Body of pancreas (tissue), 4 donors: ENCODE measurements around the gene NQO2. TPM values are rescaled to one million over a fixed set of nuclear protein-coding genes. Genes with fewer than 3 reads are reported as not detected.
"Not testable (repeated sequence)": the region's sequence is repeated elsewhere in the genome, so short reads cannot be mapped to it uniquely, and the experiment has no call there.

ENCODE experiments used
- ATAC-seq: fragments of 150-250 bp; one replicate; pipeline ENCODE4 v1.9.1; 2016
- DNase-seq, 4 donors: peaks; one replicate each; pipeline ENCODE4 v3.0.0-alpha.2; 2019
- H3K27ac ChIP-seq, 4 donors: fragments of 200-600 bp; sonication (generic); 1 replicate in 3 of 4; 2 replicates in 1 of 4; pipeline versions ENCODE4 v1.5.1 to v1.6.1; 2016 to 2019; ENCODE audit warnings: mild to moderate bottlenecking in 1 of 4, mixed read lengths in 1 of 4, moderate library complexity in 1 of 4
- H3K27me3 ChIP-seq, 2 donors: fragments of 200-600 bp; sonication (generic); one replicate each; pipeline ENCODE4 v1.6.0; 2016; ENCODE audit warnings: mild to moderate bottlenecking in 1 of 2
- H3K36me3 ChIP-seq, 2 donors: fragments of 200-600 bp; sonication (generic); replicated peaks in 1 of 2; 2 replicates each; pipeline ENCODE4 v1.5.1; 2016; ENCODE audit warnings: low read depth in 2 of 2; ENCODE audit not compliant: insufficient read depth in 1 of 2
- H3K4me1 ChIP-seq: fragments of 200-600 bp; sonication (generic); one replicate; pipeline ENCODE4 v1.6.0; 2016
- H3K4me3 ChIP-seq, 2 donors: fragments of 200-600 bp; sonication (generic); 1 replicate in 1 of 2; 2 replicates in 1 of 2; pipeline ENCODE4 v1.5.1; 2016 to 2019
- H3K9me3 ChIP-seq, 3 donors: fragments of 200-600 bp; sonication (generic); 1 replicate in 2 of 3; 2 replicates in 1 of 3; pipeline ENCODE4 v1.5.1; 2016
- POLR2A ChIP-seq, 3 donors: fragments of 450-650 bp; IDR thresholded peaks; one replicate each; pipeline ENCODE4 v1.6.1; 2016; ENCODE audit warnings: antibody characterized with exemption in 3 of 3, mild to moderate bottlenecking in 2 of 3
- WGBS, 2 donors: methylation state at CpG; one replicate each; pipeline ENCODE4 v1.1.5; 2017; 5-methylcytosine and 5-hydroxymethylcytosine counted together
- intact Hi-C: fragments of 100-400 bp; cut with DNase I; formaldehyde crosslinking; loops from one replicate; pipeline ENCODE4 v1.15.1; 2023
- total RNA-seq, 2 donors: library from RNA; depleted of rRNA; stranded (reverse); fragments of >200 nt; gene quantifications; one replicate each; pipeline ENCODE4 v1.1.0, GENCODE V29; 2016
- TF ChIP-seq, protein P1 (sequence below), 7 experiments: fragments of 450-650 bp in 4 of 7; fragments of 200-600 bp in 3 of 7; sonication (generic) in 3 of 7; IDR thresholded peaks; one replicate each; pipeline ENCODE4 v1.5.1; 2016 to 2019; ENCODE audit warnings: antibody characterized with exemption in 7 of 7

Gene NQO2
- total RNA-seq, 2 donors from 2014 or later = 7.3 to 17.1 TPM

- DNase-seq = no peak
- H3K4me1 ChIP-seq = peaks cover 20% of the 10 kb centered on the region
- no peak overlapping the region for H3K27ac ChIP-seq
- intact Hi-C loops = loop anchor here (5.0 kb wide), 1 partner anchor 47 kb away; no protein-coding TSS in a partner anchor
- H3K36me3 ChIP-seq = peaks cover 0 to 3% of the 10 kb centered on the region in 2 donors
- TF ChIP-seq, protein P1, sequence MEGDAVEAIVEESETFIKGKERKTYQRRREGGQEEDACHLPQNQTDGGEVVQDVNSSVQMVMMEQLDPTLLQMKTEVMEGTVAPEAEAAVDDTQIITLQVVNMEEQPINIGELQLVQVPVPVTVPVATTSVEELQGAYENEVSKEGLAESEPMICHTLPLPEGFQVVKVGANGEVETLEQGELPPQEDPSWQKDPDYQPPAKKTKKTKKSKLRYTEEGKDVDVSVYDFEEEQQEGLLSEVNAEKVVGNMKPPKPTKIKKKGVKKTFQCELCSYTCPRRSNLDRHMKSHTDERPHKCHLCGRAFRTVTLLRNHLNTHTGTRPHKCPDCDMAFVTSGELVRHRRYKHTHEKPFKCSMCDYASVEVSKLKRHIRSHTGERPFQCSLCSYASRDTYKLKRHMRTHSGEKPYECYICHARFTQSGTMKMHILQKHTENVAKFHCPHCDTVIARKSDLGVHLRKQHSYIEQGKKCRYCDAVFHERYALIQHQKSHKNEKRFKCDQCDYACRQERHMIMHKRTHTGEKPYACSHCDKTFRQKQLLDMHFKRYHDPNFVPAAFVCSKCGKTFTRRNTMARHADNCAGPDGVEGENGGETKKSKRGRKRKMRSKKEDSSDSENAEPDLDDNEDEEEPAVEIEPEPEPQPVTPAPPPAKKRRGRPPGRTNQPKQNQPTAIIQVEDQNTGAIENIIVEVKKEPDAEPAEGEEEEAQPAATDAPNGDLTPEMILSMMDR (IDR thresholded peaks at IDR 0.05) = no peak
- TF ChIP-seq POLR2A (IDR thresholded peaks at IDR 0.05) = no peak
- H3K4me3 ChIP-seq = no peak overlapping the region
- no peaks in the 10 kb centered on the region for H3K9me3 ChIP-seq
- ATAC-seq = no peak
- 87 to 97% methylated on average over 9 of the region's 9 CpGs for WGBS, 2 donors
- no peaks in the 10 kb centered on the region for H3K27me3 ChIP-seq
Observed at GRCh38 chr6:3005077-3005476, 5.4 kb downstream of the NQO2 start.

GRCh38 chr6:3005874-3006273 lies 6.2 kb downstream of the NQO2 start:
- Histone ChIP-seq H3K9me3 (no peaks in the 10 kb centered on the region), H3K27ac (no peak overlapping the region), H3K27me3 (no peaks in the 10 kb centered on the region), H3K4me3 (no peak overlapping the region), H3K4me1 (peaks cover 12% of the 10 kb centered on the region), H3K36me3 (peaks cover 5 to 6% of the 10 kb centered on the region in 2 donors)
- 93 to 96% methylated on average over 9 of the region's 9 CpGs for WGBS, 2 donors
- TF ChIP-seq, protein P1 (IDR thresholded peaks at IDR 0.05) = no peak
- TF ChIP-seq POLR2A (IDR thresholded peaks at IDR 0.05) = no peak
- intact Hi-C loops = loop anchor here (5.0 kb wide), 1 partner anchor 46 kb away; no protein-coding TSS in a partner anchor
- DNase-seq = no peak
- no peak for ATAC-seq

- no peak for DNase-seq
- WGBS, 2 donors = 91% methylated on average over 5 of the region's 5 CpGs
- TF ChIP-seq POLR2A (IDR thresholded peaks at IDR 0.05) = no peak
- TF ChIP-seq, protein P1 (IDR thresholded peaks at IDR 0.05) = no peak
- no peaks in the 10 kb centered on the region for H3K9me3 ChIP-seq
- H3K27ac ChIP-seq = no peak overlapping the region
- H3K4me1 ChIP-seq = peaks cover 7% of the 10 kb centered on the region
- ATAC-seq = no peak
- H3K27me3 ChIP-seq = no peaks in the 10 kb centered on the region
- peaks cover 5 to 6% of the 10 kb centered on the region in 2 donors for H3K36me3 ChIP-seq
- H3K4me3 ChIP-seq = no peak overlapping the region
- intact Hi-C loops = loop anchor here (5.0 kb wide), 1 partner anchor 46 kb away; no protein-coding TSS in a partner anchor
Observed at GRCh38 chr6:3006476-3006875, 6.8 kb downstream of the NQO2 start.

DNA sequence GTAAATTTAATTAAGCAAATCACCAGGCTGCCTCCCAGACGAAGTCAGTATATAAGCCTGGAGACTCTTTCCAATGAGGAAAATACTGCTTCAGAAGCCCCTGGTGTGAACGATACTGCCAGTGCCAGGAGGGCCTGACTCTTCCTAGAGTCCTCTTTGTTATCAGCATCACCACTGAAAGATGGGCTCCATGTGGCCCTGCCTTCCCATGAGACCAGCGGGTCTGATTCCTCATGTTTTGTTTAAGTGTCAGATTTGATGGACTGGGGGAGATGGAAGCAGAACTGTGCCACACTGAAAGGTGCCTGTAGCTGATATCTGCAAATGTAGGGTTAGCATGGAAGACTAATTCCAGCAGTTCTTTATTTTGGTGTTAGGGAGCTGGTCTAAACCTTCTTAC lies 7.9 kb downstream of the NQO2 start:
- DNase-seq (no peak), ATAC-seq (no peak)
- Histone ChIP-seq H3K9me3 (no peaks in the 10 kb centered on the region), H3K36me3 (peaks cover 5 to 6% of the 10 kb centered on the region in 2 donors), H3K4me1 (no peaks in the 10 kb centered on the region), H3K27ac (no peak overlapping the region), H3K4me3 (no peak overlapping the region), H3K27me3 (no peaks in the 10 kb centered on the region)
- intact Hi-C loops = loop anchor here (5.0 kb wide), 1 partner anchor 45 kb away; no protein-coding TSS in a partner anchor
- WGBS, 2 donors = 86 to 90% methylated on average over 3 of the region's 3 CpGs
- no peak for TF ChIP-seq POLR2A (IDR thresholded peaks at IDR 0.05)
- TF ChIP-seq, protein P1 (IDR thresholded peaks at IDR 0.05) = no peak

- WGBS, 2 donors = 94 to 95% methylated on average over 17 of the region's 17 CpGs
- not testable (repeated sequence) for H3K4me1 ChIP-seq, DNase-seq, H3K36me3 ChIP-seq, H3K27ac ChIP-seq, H3K4me3 ChIP-seq, H3K9me3 ChIP-seq, H3K27me3 ChIP-seq, ATAC-seq
- intact Hi-C loops = loop anchor here (5.0 kb wide), 1 partner anchor 44 kb away; no protein-coding TSS in a partner anchor
Observed at GRCh38 chr6:3008712-3009265, 9.1 kb downstream of the NQO2 start.
